ENCODE data around the gene MALAT1. TPM values are rescaled to one million over a fixed set of nuclear protein-coding genes. Genes with fewer than 3 reads are reported as not detected.

Gene MALAT1
- total and polyA plus RNA-seq, 10 of the 15 experiments (the other 5 are each of a cell fraction or from before 2014, with no cell fraction given): 448 to 8,160 (median 2,019) TPM

GRCh38 chr11:65548395-65548794, 49.5 kb downstream of the MALAT1 start:
- H3K9me3 ChIP-seq (replicated peaks; ENCODE audit: control insufficient read depth, insufficient read depth, low read length): no peaks in the 10 kb centered on the region
- intact Hi-C loops (cut with micrococcal nuclease; ENCODE audit: unreplicated experiment) (no loop called here), in situ Hi-C loops (cut with MboI) (no loop called here)
- H4K20me1 ChIP-seq (ENCODE audit: control insufficient read depth, insufficient read depth): no peaks in the 10 kb centered on the region
- ChIA-PET SMC1A (ENCODE audit: uncharacterized antibody, unreplicated experiment) (no interaction called here), CTCF (interaction anchor here (1.2 to 4.7 kb wide), 2 partner anchors 7 to 41 kb away, joined by 3 to 29 read pairs; no protein-coding TSS in a partner anchor), POLR2A (interaction anchor here (0.6 kb wide), 1 partner anchor 14 kb away, joined by 8 read pairs; no protein-coding TSS in a partner anchor), RAD21 (ENCODE audit: unreplicated experiment) (interaction anchor here (1.6 kb wide), 1 partner anchor 8 kb away, joined by 5 read pairs; no protein-coding TSS in a partner anchor)
- no peaks in the 10 kb centered on the region for H3K36me3 ChIP-seq (ENCODE audit: control insufficient read depth in 2 of 2, insufficient read depth in 2 of 2, low read length in 1 of 2)
- H3K4me3 ChIP-seq: no peak overlapping the region
- no TSS peak for BruUV-seq (replicated peaks)
- ATAC-seq (no peak), DNase-seq (ENCODE audit: low read depth, low spot score) (no peak), FAIRE-seq (no peak)
- no peak overlapping the region for H3K4me2 ChIP-seq (ENCODE audit: control insufficient read depth, insufficient read depth)
- 19% methylated on average over 3 of the region's 3 CpGs for WGBS (ENCODE audit: insufficient coverage, insufficient replicate concordance, low lambda C conversion rate, missing lambda C conversion rate)
- H3K9ac ChIP-seq (ENCODE audit: control insufficient read depth, insufficient read depth, low read length): no peak overlapping the region
- no peaks in the 10 kb centered on the region for H3K27me3 ChIP-seq (replicated peaks in 1 of 2; ENCODE audit: control insufficient read depth in 2 of 2, insufficient read depth in 2 of 2, low read length in 1 of 2)
- no peak overlapping the region for H2AFZ ChIP-seq (ENCODE audit: control insufficient read depth, low read depth, low read length)
- TF ChIP-seq REST (IDR thresholded peaks at IDR 0.05; ENCODE audit: low read depth, low read length): no peak
- peaks cover 24% of the 10 kb centered on the region for H3K4me1 ChIP-seq (ENCODE audit: control insufficient read depth, insufficient read depth, low read length)
- no peak overlapping the region for H3K27ac ChIP-seq (ENCODE audit: control insufficient read depth, insufficient read depth)
- no peaks in the 10 kb centered on the region for H3K79me2 ChIP-seq (ENCODE audit: control insufficient read depth, insufficient read depth, low read length)

DNA sequence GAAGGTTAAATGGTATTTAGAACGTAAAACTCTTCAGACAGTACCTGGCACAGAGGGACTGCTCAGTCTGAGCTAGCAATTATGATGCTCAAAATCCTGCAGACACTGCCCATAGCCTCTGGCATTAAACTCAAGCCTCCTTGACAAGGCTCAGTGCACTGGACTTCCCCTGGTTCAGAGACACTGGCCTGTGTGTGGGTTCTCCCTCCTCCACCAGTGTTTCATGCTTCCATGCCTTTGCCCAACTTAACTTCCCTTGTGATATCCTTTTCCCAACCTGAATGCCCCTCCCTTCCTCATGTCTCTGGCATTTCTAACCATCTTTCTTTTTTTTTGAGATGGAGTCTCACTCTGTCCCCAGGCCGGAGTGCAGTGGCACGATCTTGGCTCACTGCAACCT, 50.3 kb downstream of the MALAT1 start:
- Histone ChIP-seq H3K27ac (ENCODE audit: control insufficient read depth, insufficient read depth) (no peak overlapping the region), H3K36me3 (ENCODE audit: control insufficient read depth in 2 of 2, insufficient read depth in 2 of 2, low read length in 1 of 2) (no peaks in the 10 kb centered on the region), H3K79me2 (ENCODE audit: control insufficient read depth, insufficient read depth, low read length) (no peaks in the 10 kb centered on the region), H3K9me3 (replicated peaks; ENCODE audit: control insufficient read depth, insufficient read depth, low read length) (no peaks in the 10 kb centered on the region), H2AFZ (ENCODE audit: control insufficient read depth, low read depth, low read length) (no peak overlapping the region), H3K9ac (ENCODE audit: control insufficient read depth, insufficient read depth, low read length) (no peak overlapping the region), H3K27me3 (replicated peaks in 1 of 2; ENCODE audit: control insufficient read depth in 2 of 2, insufficient read depth in 2 of 2, low read length in 1 of 2) (no peaks in the 10 kb centered on the region), H3K4me3 (no peak overlapping the region), H4K20me1 (ENCODE audit: control insufficient read depth, insufficient read depth) (no peaks in the 10 kb centered on the region), H3K4me2 (ENCODE audit: control insufficient read depth, insufficient read depth) (no peak overlapping the region), H3K4me1 (ENCODE audit: control insufficient read depth, insufficient read depth, low read length) (peaks cover 24% of the 10 kb centered on the region)
- in situ Hi-C loops (cut with MboI) (no loop called here), intact Hi-C loops (cut with micrococcal nuclease; ENCODE audit: unreplicated experiment) (no loop called here)
- no TSS peak for BruUV-seq (replicated peaks)
- TF ChIP-seq RBBP5 (conservative IDR thresholded peaks at IDR 0.05) (no peak), IKZF1 (conservative IDR thresholded peaks at IDR 0.05) (0 out of 2 replicates have a peak, but pooled peaks have one; percentile 23), SMC3 (IDR thresholded peaks at IDR 0.05; ENCODE audit: borderline replicate concordance, low read length) (no peak), SMAD1 (IDR thresholded peaks at IDR 0.05; ENCODE audit: low read depth, partially characterized antibody) (no peak), PKNOX1 (IDR thresholded peaks at IDR 0.05) (no peak), PAX5 (IDR thresholded peaks at IDR 0.05; ENCODE audit: borderline replicate concordance, low read depth, low read length) (0 out of 2 replicates have a peak, but pooled peaks have one; percentile 6)
- POLR2A ChIA-PET: interaction anchor here (0.6 to 1.1 kb wide), 2 partner anchors 16 to 27 kb away, joined by 3 read pairs; partner anchors contain the start of gene EHBP1L1
- SMC1A ChIA-PET (ENCODE audit: uncharacterized antibody, unreplicated experiment): no interaction called here
- ATAC-seq: no peak
- FAIRE-seq: peak; percentile 27
- WGBS (ENCODE audit: insufficient coverage, insufficient replicate concordance, low lambda C conversion rate, missing lambda C conversion rate): 62% methylated on average over 3 of the region's 3 CpGs
- RAD21 ChIA-PET (ENCODE audit: unreplicated experiment): interaction anchor here (1.6 kb wide), 1 partner anchor 8 kb away, joined by 5 read pairs; no protein-coding TSS in a partner anchor
- CTCF ChIA-PET: interaction anchor here (0.9 to 4.7 kb wide), 3 partner anchors 8 to 231 kb away, joined by 3 to 29 read pairs (median 3); no protein-coding TSS in a partner anchor
- no peak for DNase-seq (ENCODE audit: low read depth, low spot score)

Measured in GM12878 (cell line).